GM10266 (cell line): ENCODE results near the gene ASTN2.

Experiments
- DNase-seq: peaks from one replicate; pipeline ENCODE4 v3.0.0; 2012; ENCODE audit errors: extremely low spot score
- TF ChIP-seq, protein P1 (sequence below): IDR thresholded peaks from 2 replicates; pipeline ENCODE4 v1.5.1; 2012; ENCODE audit warnings: mild to moderate bottlenecking, low read depth; ENCODE audit not compliant: control insufficient read depth, insufficient read depth; ENCODE audit errors: missing control alignments

Gene ASTN2

DNA sequence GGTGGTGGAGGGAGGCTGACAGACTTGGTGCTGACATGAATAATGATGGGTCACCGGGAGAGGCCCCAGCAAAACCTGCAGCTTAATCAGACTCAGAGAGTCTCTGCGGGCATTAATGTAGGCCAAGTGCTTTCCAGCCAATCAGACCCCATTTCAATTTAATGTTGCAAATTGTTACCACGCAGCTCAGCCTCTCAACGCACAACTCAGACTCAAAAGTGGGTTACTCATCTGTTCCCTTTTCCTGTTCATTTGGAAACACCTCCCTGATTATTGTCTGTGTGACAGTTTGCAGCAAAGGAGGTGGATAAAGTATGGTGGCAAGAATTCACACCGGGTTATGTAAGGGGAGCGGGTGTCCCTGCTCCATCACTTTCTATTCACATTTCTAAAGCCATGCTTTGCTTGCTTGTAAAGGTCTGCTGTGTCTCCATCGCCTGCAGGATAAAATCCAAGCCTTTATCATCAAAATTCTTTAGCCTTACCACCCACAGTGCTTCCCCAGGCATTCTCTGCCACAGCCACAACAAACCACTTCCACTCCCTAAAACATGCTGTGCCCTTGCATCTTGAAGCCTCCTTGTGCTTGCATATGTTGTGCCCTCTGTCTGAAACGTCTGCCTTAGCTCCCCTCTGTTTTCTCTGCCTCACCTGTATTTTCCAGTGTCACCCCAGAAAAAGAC lies 156.5 kb downstream of the ASTN2 start:
- no peak for DNase-seq
- TF ChIP-seq, protein P1, sequence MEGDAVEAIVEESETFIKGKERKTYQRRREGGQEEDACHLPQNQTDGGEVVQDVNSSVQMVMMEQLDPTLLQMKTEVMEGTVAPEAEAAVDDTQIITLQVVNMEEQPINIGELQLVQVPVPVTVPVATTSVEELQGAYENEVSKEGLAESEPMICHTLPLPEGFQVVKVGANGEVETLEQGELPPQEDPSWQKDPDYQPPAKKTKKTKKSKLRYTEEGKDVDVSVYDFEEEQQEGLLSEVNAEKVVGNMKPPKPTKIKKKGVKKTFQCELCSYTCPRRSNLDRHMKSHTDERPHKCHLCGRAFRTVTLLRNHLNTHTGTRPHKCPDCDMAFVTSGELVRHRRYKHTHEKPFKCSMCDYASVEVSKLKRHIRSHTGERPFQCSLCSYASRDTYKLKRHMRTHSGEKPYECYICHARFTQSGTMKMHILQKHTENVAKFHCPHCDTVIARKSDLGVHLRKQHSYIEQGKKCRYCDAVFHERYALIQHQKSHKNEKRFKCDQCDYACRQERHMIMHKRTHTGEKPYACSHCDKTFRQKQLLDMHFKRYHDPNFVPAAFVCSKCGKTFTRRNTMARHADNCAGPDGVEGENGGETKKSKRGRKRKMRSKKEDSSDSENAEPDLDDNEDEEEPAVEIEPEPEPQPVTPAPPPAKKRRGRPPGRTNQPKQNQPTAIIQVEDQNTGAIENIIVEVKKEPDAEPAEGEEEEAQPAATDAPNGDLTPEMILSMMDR = no peak

DNA sequence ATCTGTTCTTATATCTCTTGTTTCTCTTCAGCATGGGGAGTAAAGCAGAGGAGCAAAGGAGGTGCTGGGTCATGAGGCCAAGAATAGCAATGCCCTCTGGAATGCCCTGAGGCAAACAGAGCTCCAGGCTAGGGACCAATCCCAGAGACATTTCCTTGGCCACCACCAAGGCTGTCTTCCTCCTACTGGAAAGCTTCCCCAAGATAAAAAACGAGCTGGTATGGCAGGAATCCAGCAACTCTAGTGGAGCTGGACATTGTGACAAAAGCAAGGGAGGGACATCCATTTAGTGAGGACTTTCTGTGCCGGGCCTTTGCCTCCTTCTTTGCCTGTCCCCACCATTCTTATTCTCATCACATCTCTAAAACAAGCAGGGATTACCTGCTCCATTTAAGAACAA lies 161.6 kb downstream of the ASTN2 start:
- TF ChIP-seq, protein P1 = no peak
- no peak for DNase-seq

DNA sequence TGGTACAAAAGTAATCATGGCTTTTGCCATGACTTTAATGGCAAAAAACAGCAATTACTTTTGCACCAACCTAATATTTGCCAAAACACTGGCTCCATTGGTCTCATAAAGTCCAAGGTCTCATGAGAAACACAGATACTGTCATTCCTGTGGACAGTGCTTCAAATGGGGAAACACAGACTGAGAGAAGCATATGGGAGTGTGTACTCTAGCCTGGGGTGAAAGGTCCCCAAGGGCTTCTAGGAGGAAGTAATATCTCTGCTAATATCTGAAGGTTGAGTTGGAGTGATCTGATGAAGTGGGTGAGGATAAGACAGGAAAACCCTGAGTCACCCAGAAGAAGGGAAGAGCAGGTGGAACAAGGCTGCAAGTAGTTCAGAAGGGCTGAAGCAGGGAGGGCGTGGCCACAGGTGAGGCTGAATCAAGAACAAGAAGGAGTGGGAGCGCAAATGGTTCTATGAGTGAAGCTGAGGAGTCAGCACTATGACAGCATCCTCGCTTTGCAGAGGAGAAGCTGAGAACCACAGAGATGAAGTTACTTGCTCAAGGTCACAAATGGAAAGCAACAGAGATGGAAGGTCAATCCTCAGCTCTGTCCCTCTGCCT lies 164.1 kb downstream of the ASTN2 start:
- TF ChIP-seq, protein P1 = no peak
- no peak for DNase-seq

DNA sequence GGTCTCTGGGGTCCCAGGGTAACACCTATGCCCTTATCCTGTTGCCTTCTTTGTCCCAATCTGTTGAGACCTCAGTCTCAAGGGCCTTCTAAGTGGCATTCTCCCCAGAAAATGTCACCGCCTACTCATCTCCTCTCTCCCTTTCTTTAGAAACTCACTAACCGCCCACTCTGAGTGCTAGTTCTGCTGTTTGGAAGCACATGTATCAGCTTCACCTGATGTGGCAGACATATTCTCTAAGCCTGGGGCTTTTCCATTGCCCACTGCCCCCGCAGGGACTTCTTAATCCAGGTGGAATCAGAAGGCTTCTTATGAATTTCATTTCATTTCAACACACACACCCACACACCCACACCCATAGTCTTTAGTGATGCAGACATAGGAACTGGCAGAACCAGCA lies 165.1 kb downstream of the ASTN2 start:
- TF ChIP-seq, protein P1 = no peak
- no peak for DNase-seq

DNA sequence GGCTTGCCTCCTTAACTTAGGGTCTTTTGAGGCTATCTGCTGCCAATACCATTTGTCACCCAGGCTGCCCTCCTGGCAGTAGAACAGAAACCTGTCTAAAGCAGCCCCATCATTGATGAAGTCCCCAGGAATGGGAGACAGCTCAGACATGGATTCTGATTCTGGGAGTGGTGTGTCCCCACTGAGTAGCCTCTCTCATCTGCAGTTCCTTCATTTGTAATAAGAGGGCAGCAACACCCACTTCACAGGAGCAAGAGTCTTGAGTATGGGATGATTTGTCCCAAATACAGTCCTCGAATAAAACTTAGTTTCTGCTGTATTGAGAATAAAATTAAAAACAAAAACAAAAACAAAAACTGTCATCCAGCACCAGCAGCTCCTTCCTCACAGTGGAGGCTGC lies 167.6 kb downstream of the ASTN2 start:
- TF ChIP-seq, protein P1 = peak; percentile 21
- peak; percentile 13 for DNase-seq

DNA sequence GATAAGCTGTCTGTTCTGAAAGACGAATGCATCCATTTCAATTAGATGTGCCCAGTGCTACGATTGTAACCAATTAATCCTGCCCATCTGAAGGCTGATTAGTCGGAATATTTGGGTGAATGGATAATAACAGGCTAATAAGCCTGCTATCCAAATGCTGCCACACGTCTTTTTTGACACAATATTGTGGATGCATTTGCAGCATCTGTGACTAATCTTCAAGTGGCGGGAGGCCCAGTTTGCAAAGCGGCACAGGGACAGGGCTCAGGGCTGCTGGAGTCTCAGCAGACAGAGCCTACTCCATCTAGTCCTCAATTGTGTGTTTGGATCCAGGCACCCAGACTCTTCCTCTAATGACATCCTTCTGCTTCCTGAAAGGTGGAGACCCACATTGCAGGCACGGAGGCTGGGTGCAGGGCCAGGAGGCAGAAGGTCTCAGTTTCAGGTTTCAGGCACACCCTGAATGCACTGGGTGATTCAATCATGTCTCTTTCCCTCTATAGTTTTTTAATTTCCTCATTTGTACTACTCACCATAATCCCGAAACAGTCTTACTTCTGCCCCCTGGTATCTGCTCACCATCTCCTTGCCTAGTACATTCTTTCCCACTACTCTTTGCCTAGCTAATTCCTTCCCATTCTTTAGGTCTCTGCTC lies 169.6 kb downstream of the ASTN2 start:
- DNase-seq = no peak
- TF ChIP-seq, protein P1 = no peak

DNA sequence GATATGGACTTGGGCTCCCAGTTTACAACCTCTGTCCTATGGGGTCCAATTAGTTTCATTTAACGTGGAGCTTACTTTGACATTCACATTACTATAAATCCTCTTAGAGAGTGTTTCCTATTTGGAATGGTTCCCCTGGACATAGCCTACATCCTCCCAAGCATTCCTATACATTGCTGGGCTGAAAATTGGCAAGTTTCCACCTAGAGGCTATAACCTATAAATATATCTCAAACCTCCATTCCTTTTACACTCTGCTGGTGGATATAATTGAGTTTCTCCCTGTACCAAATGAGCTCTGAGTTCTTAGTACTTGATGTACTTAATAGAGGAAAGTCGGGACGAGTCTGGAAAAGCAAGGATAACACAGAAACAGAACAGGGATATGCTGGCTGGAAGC lies 172.8 kb downstream of the ASTN2 start:
- TF ChIP-seq, protein P1 = no peak
- no peak for DNase-seq
